AG08396 (cell line): ENCODE data around the gene RPS2.

ENCODE experiments used
- DNase-seq: peaks from one replicate; pipeline ENCODE4 v3.0.0; 2012; ENCODE audit warnings: low spot score, mixed read lengths

RPS2 gene

GRCh38 chr16:1981398-1981836 lies 16.8 kb upstream of the RPS2 start, which contains the start of gene NOXO1:
NOXO1 (minus strand) TSS chr16:1981469; CDS start chr16:1981179, 290 bp downstream.
- DNase-seq, result no peak

- no peak for DNase-seq
These were observed 16.1 kb upstream of the RPS2 start for GRCh38 chr16:1980770-1981087.

- DNase-seq, result no peak
These were observed 15.6 kb upstream of the RPS2 start for GRCh38 chr16:1980030-1980769.

GRCh38 chr16:1979271-1980029 lies 14.8 kb upstream of the RPS2 start:
- no peak for DNase-seq

DNA sequence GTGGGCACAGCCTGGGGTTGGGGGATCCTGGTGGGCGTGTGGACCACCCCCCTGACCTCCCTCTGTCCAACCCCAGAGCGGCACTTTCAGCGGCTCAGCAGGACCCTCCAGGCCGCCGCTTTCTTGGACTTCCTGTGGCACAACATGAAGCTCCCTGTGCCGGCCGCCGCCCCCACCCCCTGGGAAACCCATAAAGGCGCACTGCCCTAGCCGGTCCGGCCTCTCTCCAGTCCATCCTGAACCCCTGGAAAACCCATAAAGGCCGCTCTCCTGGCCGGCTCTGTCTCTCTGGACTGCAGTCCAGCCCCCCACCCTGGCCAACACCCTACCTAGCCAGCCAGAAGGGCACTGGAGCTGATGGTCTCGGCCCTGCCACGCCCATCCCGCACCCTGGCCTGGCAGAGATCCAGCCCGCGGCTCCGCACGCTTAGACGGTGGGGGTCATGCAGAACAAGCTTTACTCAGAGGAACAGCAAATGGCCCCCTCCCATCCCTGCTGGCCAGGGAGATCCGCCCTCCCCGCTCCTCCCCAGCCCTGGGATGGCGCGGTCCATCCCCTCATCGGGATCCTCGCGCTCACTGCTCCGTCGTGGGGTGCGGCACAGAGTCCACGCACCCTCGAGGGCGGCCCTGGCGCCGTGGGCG lies 14.0 kb upstream of the RPS2 start:
- no peak for DNase-seq

- no peak for DNase-seq
These were observed 13.2 kb upstream of the RPS2 start for GRCh38 chr16:1977875-1978268.

DNA sequence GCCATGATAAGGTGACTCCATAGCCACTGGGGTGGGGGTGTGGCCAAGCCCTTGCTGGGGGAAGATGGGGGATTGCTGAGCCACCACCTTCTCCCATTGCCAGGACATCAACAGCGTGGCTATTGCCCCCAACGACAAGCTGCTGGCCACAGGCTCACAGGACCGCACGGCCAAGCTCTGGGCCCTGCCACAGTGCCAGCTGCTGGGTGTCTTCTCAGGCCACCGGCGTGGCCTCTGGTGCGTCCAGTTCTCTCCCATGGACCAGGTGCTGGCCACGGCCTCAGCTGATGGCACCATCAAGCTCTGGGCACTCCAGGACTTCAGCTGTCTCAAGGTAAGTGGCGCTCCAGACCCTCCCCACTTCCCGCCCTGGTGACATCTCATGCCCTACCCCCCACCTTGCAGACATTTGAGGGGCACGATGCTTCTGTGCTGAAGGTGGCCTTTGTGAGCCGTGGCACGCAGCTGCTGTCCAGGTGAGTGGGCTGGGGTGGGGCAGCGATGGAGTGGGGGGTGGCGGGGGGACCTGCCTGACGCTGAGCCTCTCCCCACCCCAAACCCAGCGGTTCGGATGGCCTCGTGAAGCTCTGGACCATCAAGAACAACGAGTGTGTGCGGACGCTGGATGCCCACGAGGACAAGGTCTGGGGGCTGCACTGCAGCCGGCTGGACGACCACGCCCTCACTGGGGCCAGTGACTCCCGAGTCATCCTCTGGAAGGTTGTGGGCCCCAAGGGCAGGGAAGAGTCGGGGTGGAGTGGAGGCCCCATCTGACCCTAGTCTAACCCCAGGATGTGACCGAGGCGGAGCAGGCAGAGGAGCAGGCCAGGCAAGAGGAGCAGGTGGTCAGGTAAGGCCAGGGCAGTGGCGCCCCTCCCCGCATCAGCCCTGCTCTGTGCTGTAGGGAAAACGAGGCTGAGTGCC lies 12.6 kb upstream of the RPS2 start:
- DNase-seq, result no peak

- no peak for DNase-seq
These were observed 11.5 kb upstream of the RPS2 start for GRCh38 chr16:1976216-1976520.

GRCh38 chr16:1975432-1976215 lies 11.0 kb upstream of the RPS2 start:
- DNase-seq, result no peak

DNA sequence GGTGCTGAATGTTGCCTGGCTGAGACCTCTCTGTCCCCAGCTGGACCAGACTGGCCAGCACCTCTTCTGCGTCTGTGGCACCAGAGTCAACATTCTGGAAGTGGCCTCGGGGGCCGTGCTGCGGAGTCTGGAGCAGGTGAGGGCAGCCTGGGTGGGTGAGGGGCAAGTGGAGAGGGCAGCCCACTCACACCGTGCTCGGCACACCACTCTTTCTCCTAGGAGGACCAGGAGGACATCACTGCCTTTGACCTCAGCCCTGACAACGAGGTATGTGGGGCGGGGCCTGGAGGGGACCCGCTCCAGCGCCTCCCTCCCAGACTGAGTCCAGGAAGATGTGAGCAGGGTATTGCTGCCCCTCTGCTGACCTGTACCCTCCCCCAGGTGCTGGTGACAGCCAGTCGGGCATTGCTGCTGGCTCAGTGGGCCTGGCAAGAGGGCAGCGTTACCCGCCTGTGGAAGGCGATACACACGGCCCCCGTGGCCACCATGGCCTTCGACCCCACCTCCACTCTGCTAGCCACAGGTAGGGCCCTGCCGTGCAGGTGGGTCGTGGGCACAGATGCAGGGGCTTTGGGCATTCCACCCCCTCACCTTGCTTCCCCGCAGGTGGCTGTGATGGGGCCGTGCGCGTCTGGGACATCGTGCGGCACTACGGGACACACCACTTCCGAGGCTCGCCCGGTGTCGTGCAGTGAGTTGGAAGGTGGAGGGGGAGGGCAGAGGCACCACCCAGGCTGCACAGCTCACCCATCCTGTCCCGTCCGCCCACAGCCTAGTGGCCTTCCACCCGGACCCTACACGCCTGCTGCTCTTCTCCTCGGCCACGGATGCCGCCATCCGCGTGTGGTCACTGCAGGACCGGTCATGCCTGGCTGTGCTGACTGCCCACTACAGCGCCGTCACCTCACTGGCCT lies 9.8 kb upstream of the RPS2 start:
- no peak for DNase-seq

DNA sequence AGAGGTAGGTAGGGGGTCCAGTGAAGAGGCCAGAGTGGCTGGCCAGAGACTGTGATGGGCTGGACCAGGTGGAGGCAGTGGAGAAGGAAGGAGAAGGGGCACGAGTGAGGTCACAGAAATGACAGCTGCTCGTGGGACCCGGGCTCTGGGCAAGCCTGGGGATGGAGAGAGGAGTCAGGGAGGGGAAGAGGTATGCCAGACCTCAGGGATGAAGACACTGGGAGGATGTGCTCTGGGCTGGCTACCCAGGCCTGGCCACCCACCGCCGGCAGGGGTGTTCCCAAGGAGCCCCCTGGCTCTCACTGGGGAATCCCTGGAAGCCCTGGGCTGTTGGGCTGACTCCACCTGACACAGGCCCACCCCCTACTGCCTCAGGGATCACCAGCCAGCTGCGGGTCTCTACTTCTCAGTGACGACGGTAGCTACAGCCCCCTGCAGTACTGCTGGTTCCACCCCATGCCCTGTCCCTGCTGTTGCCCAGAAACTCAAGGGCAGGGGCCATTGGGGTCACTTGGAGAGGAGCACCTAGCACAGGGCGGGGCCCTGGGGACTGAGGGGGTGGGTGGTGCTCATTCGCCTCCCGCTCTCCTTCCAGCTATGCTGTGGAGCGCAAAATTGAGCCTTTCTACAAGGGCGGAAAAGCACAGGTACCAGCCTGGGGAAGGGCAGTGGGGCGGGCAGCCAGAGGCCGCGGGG lies 9.0 kb upstream of the RPS2 start:
- no peak for DNase-seq

GRCh38 chr16:1972490-1972877 lies 7.9 kb upstream of the RPS2 start:
- peak; percentile 75 for DNase-seq

GRCh38 chr16:1971796-1972489 lies 7.3 kb upstream of the RPS2 start, which contains the start of gene TBL3:
TBL3 (plus strand) TSS chr16:1972053; CDS start chr16:1972165, 112 bp downstream.
- DNase-seq, result peak; percentile 96

GRCh38 chr16:1968146-1968953 lies 3.7 kb upstream of the RPS2 start:
- DNase-seq, result no peak

GRCh38 chr16:1966460-1966859 lies 1.8 kb upstream of the RPS2 start, which contains the start of gene RNF151:
RNF151 (plus strand) TSS chr16:1966856; CDS start chr16:1966882, 26 bp downstream.
- DNase-seq, result no peak

- no peak for DNase-seq
These were observed 873 bp upstream of the RPS2 start for GRCh38 chr16:1965396-1966001.

DNA sequence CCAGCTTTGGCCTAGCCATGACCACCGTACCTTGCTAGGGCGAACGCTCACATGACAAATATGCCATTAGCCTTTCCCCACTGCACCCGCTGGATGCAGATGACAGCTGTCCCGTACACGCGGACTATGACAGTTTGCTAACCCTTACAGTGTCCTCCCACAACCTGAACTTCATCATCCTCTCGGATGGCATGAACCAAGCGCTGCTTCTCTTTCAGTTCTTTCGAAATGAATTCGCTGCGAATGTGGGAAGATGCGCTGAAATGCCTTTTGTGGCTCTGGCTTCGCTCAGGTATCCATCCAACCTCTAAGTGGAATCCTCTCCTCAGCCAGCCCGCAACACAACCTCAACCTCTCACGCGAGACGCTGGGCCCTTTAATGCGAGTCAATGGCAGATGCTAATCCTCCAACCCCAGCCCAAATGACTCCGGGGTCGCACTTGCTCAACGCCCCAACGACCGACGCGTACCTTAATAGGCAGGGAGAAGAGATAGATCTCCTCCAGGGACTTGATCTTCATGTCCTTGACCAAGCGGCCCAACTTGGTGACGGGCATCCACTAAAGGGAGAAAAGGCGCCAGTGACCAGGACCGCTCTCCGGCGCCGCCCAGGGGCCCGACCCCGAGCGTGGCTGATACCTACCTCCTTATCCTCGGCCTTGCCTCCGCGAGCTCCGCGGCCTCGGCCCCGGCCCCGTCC lies 670 bp downstream of the RPS2 start:
- DNase-seq, result no peak
